NCI-H2081 treated with DMSO at 0.1 percent for 48 hours (cell line): ENCODE data around the gene CBX5.

Experiments used
- DNase-seq: peaks from one replicate; lab custom pipeline; 2025; lab: John Stamatoyannopoulos, UW

Gene CBX5

GRCh38 chr12:54222609-54223008 lies 57.3 kb downstream of the CBX5 start:
- DNase-seq, result no peak

- DNase-seq, result no peak
Measured at GRCh38 chr12:54221402-54221984, 58.4 kb downstream of the CBX5 start.

- no peak for DNase-seq
Measured at GRCh38 chr12:54220567-54220966, 59.4 kb downstream of the CBX5 start.

- no peak for DNase-seq
Measured at GRCh38 chr12:54220092-54220557, 59.8 kb downstream of the CBX5 start.

- DNase-seq, result no peak
Measured at GRCh38 chr12:54217774-54218241, 62.1 kb downstream of the CBX5 start.

GRCh38 chr12:54216797-54217661 lies 62.9 kb downstream of the CBX5 start:
- DNase-seq, result peak; percentile 79

GRCh38 chr12:54215989-54216796 lies 63.7 kb downstream of the CBX5 start:
- no peak for DNase-seq

GRCh38 chr12:54214553-54215406 lies 65.1 kb downstream of the CBX5 start:
- DNase-seq, result peak; percentile 65

GRCh38 chr12:54213079-54213478 lies 66.8 kb downstream of the CBX5 start:
- no peak for DNase-seq

GRCh38 chr12:54211920-54212319 lies 68.0 kb downstream of the CBX5 start:
- DNase-seq, result no peak

- no peak for DNase-seq
Measured at GRCh38 chr12:54210400-54210790, 69.5 kb downstream of the CBX5 start.

- DNase-seq, result no peak
Measured at GRCh38 chr12:54208591-54208990, 71.3 kb downstream of the CBX5 start.

GRCh38 chr12:54207539-54208294 lies 72.2 kb downstream of the CBX5 start:
- no peak for DNase-seq

- no peak for DNase-seq
Measured at GRCh38 chr12:54206791-54207190, 73.1 kb downstream of the CBX5 start.

GRCh38 chr12:54204316-54204715 lies 75.6 kb downstream of the CBX5 start:
- DNase-seq, result no peak

GRCh38 chr12:54201001-54201794 lies 78.7 kb downstream of the CBX5 start:
- DNase-seq, result no peak

- DNase-seq, result no peak
Measured at GRCh38 chr12:54200412-54200811, 79.5 kb downstream of the CBX5 start.

GRCh38 chr12:54199917-54200316 lies 80.0 kb downstream of the CBX5 start:
- no peak for DNase-seq

GRCh38 chr12:54199034-54199433 lies 80.9 kb downstream of the CBX5 start:
- DNase-seq, result no peak

GRCh38 chr12:54197431-54197909 lies 82.5 kb downstream of the CBX5 start:
- no peak for DNase-seq
